Mesodermal cell (in vitro differentiated cells): Measurements from ENCODE around the gene ZFP36.

Experiments
- H3K27ac ChIP-seq: 2 replicates; pipeline ENCODE4 v1.7.0; 2013; ENCODE audit warnings: mild to moderate bottlenecking, low read depth, low read length, moderate library complexity; ENCODE audit not compliant: severe bottlenecking
- H3K36me3 ChIP-seq: 2 replicates; pipeline ENCODE4 v1.7.1; 2013; ENCODE audit warnings: mild to moderate bottlenecking, low read length, moderate library complexity; ENCODE audit not compliant: control insufficient read depth, insufficient read depth
- H3K4me1 ChIP-seq: one replicate; pipeline ENCODE4 v1.7.1; 2013; ENCODE audit warnings: mild to moderate bottlenecking, low read length; ENCODE audit not compliant: insufficient read depth, control insufficient read depth, poor library complexity, severe bottlenecking
- H3K4me3 ChIP-seq: 2 replicates; pipeline ENCODE4 v1.7.0; 2013; ENCODE audit warnings: low read length, control low read depth, mild to moderate bottlenecking; ENCODE audit not compliant: insufficient read depth, poor library complexity, severe bottlenecking; ENCODE audit errors: extremely low read depth
- H3K9me3 ChIP-seq: 2 replicates; pipeline ENCODE4 v1.7.1; 2013; ENCODE audit warnings: mild to moderate bottlenecking, low read length, moderate library complexity; ENCODE audit not compliant: control insufficient read depth
- WGBS, 2 experiments: methylation state at CpG; one replicate each; pipeline ENCODE4 v1.1.5; 2013; ENCODE audit warnings: missing lambda C conversion rate in 2 of 2; ENCODE audit not compliant: insufficient coverage in 2 of 2; 5-methylcytosine and 5-hydroxymethylcytosine counted together

ZFP36 gene

GRCh38 chr19:39409208-39410016 lies 2.8 kb downstream of the ZFP36 start:
- Histone ChIP-seq H3K36me3 (peaks cover 14% of the 10 kb centered on the region), H3K4me3 (peak overlapping the region; percentile 89), H3K27ac (peak overlapping the region; percentile 87), H3K4me1 (peaks cover 42% of the 10 kb centered on the region), H3K9me3 (no peaks in the 10 kb centered on the region)
- 1 to 3% methylated on average over 27 to 37 of the region's 52 CpGs for WGBS, 2 experiments

GRCh38 chr19:39410017-39410830 lies 3.6 kb downstream of the ZFP36 start:
- WGBS, 2 experiments = 5% methylated on average over 28 to 32 of the region's 35 CpGs
- peaks cover 43% of the 10 kb centered on the region for H3K4me1 ChIP-seq
- H3K27ac ChIP-seq = peak overlapping the region; percentile 87
- H3K4me3 ChIP-seq = peak overlapping the region; percentile 89
- no peaks in the 10 kb centered on the region for H3K9me3 ChIP-seq
- H3K36me3 ChIP-seq = peaks cover 21% of the 10 kb centered on the region

- Histone ChIP-seq H3K36me3 (peaks cover 27% of the 10 kb centered on the region), H3K4me3 (no peak overlapping the region), H3K27ac (peak overlapping the region; percentile 87), H3K9me3 (no peaks in the 10 kb centered on the region), H3K4me1 (peaks cover 44% of the 10 kb centered on the region)
- 58 to 89% methylated on average over 1 of the region's 1 CpG for WGBS, 2 experiments
Measured at GRCh38 chr19:39410831-39411080, 4.1 kb downstream of the ZFP36 start.

- no peaks in the 10 kb centered on the region for H3K9me3 ChIP-seq
- WGBS, 2 experiments = 52 to 53% methylated on average over 5 to 7 of the region's 9 CpGs
- peak overlapping the region; percentile 67 for H3K27ac ChIP-seq
- peak overlapping the region; percentile 98 for H3K4me3 ChIP-seq
- H3K36me3 ChIP-seq = peaks cover 32% of the 10 kb centered on the region
- H3K4me1 ChIP-seq = peaks cover 45% of the 10 kb centered on the region
Measured at GRCh38 chr19:39411081-39411831, 4.6 kb downstream of the ZFP36 start.

- 17% methylated on average over 1 of the region's 7 CpGs; no CpG with 5 or more reads in 1 of the 2 experiments for WGBS, 2 experiments
- H3K4me3 ChIP-seq = peak overlapping the region; percentile 98
Measured at GRCh38 chr19:39411832-39412099, 5.1 kb downstream of the ZFP36 start.

GRCh38 chr19:39412100-39412866 lies 5.6 kb downstream of the ZFP36 start, which contains the start of gene PLEKHG2:
PLEKHG2 (plus strand) TSS chr19:39412669; CDS start chr19:39414087, 1,418 bp downstream.
- Histone ChIP-seq H3K36me3 (peaks cover 42% of the 10 kb centered on the region), H3K27ac (peak within 1 kb of the TSS; percentile 88), H3K4me3 (peak within 1 kb of the TSS; percentile 98), H3K4me1 (peaks cover 47% of the 10 kb centered on the region), H3K9me3 (no peaks in the 10 kb centered on the region)
- 0% methylated on average over 39 to 49 of the region's 60 CpGs for WGBS, 2 experiments

More at GRCh38 chr19:39411832-39412099, 5.1 kb downstream of the ZFP36 start:
- peaks cover 37% of the 10 kb centered on the region for H3K36me3 ChIP-seq
- no peaks in the 10 kb centered on the region for H3K9me3 ChIP-seq
- H3K4me1 ChIP-seq = peaks cover 47% of the 10 kb centered on the region
- peak overlapping the region; percentile 67 for H3K27ac ChIP-seq

- no peaks in the 10 kb centered on the region for H3K9me3 ChIP-seq
- H3K4me3 ChIP-seq = peak overlapping the region; percentile 98
- peak overlapping the region; percentile 88 for H3K27ac ChIP-seq
- H3K4me1 ChIP-seq = peaks cover 47% of the 10 kb centered on the region
- H3K36me3 ChIP-seq = peaks cover 45% of the 10 kb centered on the region
- 0% methylated on average over 22 to 23 of the region's 24 CpGs for WGBS, 2 experiments
Measured at GRCh38 chr19:39412867-39413271, 6.2 kb downstream of the ZFP36 start.

GRCh38 chr19:39413272-39413910 lies 6.7 kb downstream of the ZFP36 start:
- Histone ChIP-seq H3K9me3 (no peaks in the 10 kb centered on the region), H3K36me3 (peaks cover 45% of the 10 kb centered on the region), H3K27ac (peak overlapping the region; percentile 88), H3K4me1 (peaks cover 45% of the 10 kb centered on the region), H3K4me3 (peak overlapping the region; percentile 98)
- 0 to 1% methylated on average over 26 to 32 of the region's 54 CpGs for WGBS, 2 experiments

GRCh38 chr19:39413911-39414608 lies 7.4 kb downstream of the ZFP36 start:
- Histone ChIP-seq H3K4me3 (peak overlapping the region; percentile 98), H3K9me3 (no peaks in the 10 kb centered on the region), H3K36me3 (peaks cover 46% of the 10 kb centered on the region), H3K4me1 (peaks cover 39% of the 10 kb centered on the region), H3K27ac (peak overlapping the region; percentile 88)
- 20% methylated on average over 14 to 15 of the region's 18 CpGs for WGBS, 2 experiments
